Naive B cell (primary cell): ENCODE measurements around the gene EXOC2. TPM values are rescaled to one million over a fixed set of nuclear protein-coding genes. Genes with fewer than 3 reads are reported as not detected.

Experiments used
- ATAC-seq, 2 donors: fragments of 150-1000 bp; cut with Tn5 transposase; 2 replicates each; pipeline ENCODE4 v1.10.0; 2021; ENCODE audit warnings: low read depth in 2 of 2, mild to moderate bottlenecking in 2 of 2, moderate library complexity in 2 of 2
- DNase-seq: peaks from one replicate; pipeline ENCODE4 v3.0.0; 2022
- H3K27ac Mint-ChIP-seq, 6 donors: one replicate each; pipeline ENCODE4 v1.8.0; 2020 to 2022; ENCODE audit warnings: mild to moderate bottlenecking in 6 of 6, mixed read lengths in 6 of 6, moderate library complexity in 5 of 6, inconsistent platforms in 2 of 6
- H3K27me3 Mint-ChIP-seq, 3 donors: one replicate each; pipeline ENCODE4 v1.8.0; 2021 to 2022; ENCODE audit warnings: mixed read lengths in 3 of 3, mild to moderate bottlenecking in 1 of 3
- H3K36me3 Mint-ChIP-seq, 2 donors: one replicate each; pipeline ENCODE4 v1.8.0; 2020 to 2022; ENCODE audit warnings: mixed read lengths in 2 of 2, inconsistent platforms in 1 of 2, mild to moderate bottlenecking in 1 of 2
- H3K4me1 Mint-ChIP-seq, 3 donors: one replicate each; pipeline ENCODE4 v1.8.0; 2020 to 2022; ENCODE audit warnings: mixed read lengths in 3 of 3, inconsistent platforms in 1 of 3, mild to moderate bottlenecking in 1 of 3, moderate library complexity in 1 of 3
- H3K4me3 Mint-ChIP-seq, 8 donors: one replicate each; pipeline ENCODE4 v1.8.0; 2020 to 2022; ENCODE audit warnings: mild to moderate bottlenecking in 8 of 8, mixed read lengths in 8 of 8, moderate library complexity in 8 of 8, inconsistent platforms in 2 of 8
- H3K9me3 Mint-ChIP-seq, 7 donors: one replicate each; pipeline ENCODE4 v1.8.0; 2020 to 2022; ENCODE audit warnings: mixed read lengths in 7 of 7, mild to moderate bottlenecking in 5 of 7, inconsistent platforms in 2 of 7, moderate library complexity in 1 of 7
- polyA plus RNA-seq, 6 donors: library from polyadenylated mRNA; unstranded; fragments of 300-500 nt; fragmentation: Illumina TruSeq; gene quantifications; one replicate each; pipeline ENCODE4 v1.2.3, GENCODE V29; 2021; ENCODE audit warnings: low read depth in 6 of 6

The EXOC2 gene, protein sequence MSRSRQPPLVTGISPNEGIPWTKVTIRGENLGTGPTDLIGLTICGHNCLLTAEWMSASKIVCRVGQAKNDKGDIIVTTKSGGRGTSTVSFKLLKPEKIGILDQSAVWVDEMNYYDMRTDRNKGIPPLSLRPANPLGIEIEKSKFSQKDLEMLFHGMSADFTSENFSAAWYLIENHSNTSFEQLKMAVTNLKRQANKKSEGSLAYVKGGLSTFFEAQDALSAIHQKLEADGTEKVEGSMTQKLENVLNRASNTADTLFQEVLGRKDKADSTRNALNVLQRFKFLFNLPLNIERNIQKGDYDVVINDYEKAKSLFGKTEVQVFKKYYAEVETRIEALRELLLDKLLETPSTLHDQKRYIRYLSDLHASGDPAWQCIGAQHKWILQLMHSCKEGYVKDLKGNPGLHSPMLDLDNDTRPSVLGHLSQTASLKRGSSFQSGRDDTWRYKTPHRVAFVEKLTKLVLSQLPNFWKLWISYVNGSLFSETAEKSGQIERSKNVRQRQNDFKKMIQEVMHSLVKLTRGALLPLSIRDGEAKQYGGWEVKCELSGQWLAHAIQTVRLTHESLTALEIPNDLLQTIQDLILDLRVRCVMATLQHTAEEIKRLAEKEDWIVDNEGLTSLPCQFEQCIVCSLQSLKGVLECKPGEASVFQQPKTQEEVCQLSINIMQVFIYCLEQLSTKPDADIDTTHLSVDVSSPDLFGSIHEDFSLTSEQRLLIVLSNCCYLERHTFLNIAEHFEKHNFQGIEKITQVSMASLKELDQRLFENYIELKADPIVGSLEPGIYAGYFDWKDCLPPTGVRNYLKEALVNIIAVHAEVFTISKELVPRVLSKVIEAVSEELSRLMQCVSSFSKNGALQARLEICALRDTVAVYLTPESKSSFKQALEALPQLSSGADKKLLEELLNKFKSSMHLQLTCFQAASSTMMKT
- polyA plus RNA-seq = 10 to 100 TPM; 18.0 to 34.8 (median 28.6) TPM

DNA sequence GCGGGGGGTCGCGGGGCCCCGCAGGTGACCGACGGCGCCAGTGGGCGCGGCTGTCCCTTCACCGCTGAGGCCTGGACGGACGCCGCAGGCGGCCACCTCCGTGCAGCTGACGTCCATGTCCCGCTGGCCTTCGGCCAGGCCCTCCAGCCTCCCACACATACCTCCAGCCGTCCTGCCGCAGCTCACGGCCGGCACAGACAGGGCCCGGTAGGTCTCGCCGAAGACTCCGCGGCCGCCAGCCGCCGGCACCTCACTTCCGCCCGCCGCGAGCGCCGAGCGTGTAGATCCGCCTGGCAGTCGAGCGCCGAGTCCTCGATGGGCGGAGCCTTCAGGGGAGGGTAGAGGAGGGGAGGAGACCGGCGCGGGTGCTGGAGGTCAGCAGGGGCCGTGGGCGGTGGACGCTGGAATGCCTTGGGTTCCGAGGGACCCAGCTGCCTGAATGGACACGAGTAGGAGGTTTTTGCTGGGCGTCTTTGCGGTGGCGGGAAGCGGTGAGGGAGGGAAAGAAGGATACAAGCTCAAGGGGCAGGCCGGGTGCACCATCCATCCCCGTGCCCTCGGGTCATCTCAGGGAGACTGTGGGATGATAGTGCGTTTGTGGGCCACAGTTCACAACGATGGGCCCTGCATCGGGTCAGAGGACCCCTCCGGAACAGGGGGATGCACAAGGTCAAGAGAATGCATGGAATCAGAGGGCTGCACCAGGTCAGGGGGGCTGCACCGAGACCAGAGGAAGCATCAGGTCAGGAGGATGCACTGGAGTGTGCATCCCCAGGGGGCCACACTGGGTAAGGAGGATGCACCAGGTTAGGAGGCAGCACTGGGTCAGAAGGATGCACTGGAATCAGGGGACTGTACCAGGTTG is at the start of gene EXOC2:
Gene EXOC2 (minus strand): TSS at position 282 of the 865 bp plus-strand sequence. CDS start 55,321 bp downstream, outside the sequence.
- peaks cover 0 to 1% (median 0%) of the 10 kb centered on the region in 7 donors for H3K9me3 Mint-ChIP-seq
- ATAC-seq = peak; percentile 80 to 84
- H3K4me3 Mint-ChIP-seq = peak within 1 kb of the TSS; percentile 91 to 98 (median 94)
- no peaks in the 10 kb centered on the region for H3K36me3 Mint-ChIP-seq
- H3K4me1 Mint-ChIP-seq = peaks cover 19 to 32% (median 26%) of the 10 kb centered on the region in 3 donors
- DNase-seq = peak; percentile 82
- no peaks in the 10 kb centered on the region for H3K27me3 Mint-ChIP-seq
- peak within 1 kb of the TSS; percentile 77 to 97 (median 92) for H3K27ac Mint-ChIP-seq

GRCh38 chr6:741410-742339 is 48.7 kb upstream of the EXOC2 start:
- no peak for ATAC-seq
- H3K4me3 Mint-ChIP-seq = no peak overlapping the region
- H3K4me1 Mint-ChIP-seq = no peaks in the 10 kb centered on the region
- DNase-seq = no peak
- peaks cover 0 to 2% (median 0%) of the 10 kb centered on the region in 7 donors for H3K9me3 Mint-ChIP-seq
- H3K27ac Mint-ChIP-seq = peak overlapping the region in 1 of 6 donors; percentile 34
- H3K27me3 Mint-ChIP-seq = peaks cover 17 to 30% (median 26%) of the 10 kb centered on the region in 3 donors
- H3K36me3 Mint-ChIP-seq = no peaks in the 10 kb centered on the region

- Mint-ChIP-seq H3K4me1 (no peaks in the 10 kb centered on the region), H3K4me3 (no peak overlapping the region)
- no peak for ATAC-seq
Observed at GRCh38 chr6:736657-737446, 43.9 kb upstream of the EXOC2 start.

DNA sequence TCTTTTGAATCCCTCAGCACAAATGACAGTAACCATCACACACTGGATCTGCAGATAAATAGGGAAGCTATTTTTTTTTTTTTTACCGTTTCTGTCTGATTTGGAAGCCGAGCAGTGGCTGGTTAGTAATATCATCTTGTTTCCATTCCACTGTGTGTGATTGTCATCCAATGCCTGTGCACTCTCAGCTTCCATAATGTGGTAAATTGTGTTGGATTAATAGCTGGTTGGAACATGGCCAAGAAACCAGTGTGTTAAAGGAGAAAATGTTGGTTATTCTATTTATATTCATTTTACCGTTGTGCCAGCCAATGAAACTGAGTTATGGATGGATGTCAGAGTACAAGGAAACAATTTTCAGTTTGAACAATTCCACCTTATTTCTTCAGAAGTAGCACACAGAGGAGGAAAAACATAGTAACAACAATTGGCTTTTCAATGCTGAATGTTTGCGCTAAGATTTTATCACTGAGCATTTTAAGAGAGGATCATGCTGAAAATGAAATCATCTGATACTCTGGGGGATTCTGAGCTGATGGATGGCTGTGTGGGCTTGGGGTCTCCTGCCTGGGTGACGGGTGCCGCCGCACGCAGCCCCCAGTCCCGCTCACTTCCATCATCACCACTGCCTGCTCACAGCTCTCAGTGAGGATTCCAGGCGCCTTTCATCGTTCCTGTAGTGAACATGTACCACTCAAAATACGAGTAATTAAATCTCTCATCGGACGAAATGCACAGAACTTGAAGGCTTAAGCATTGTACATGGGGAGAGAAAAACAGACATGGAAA is 40.7 kb upstream of the EXOC2 start:
- Mint-ChIP-seq H3K27ac (no peak overlapping the region), H3K9me3 (peaks cover 0 to 2% (median 0%) of the 10 kb centered on the region in 7 donors), H3K36me3 (no peaks in the 10 kb centered on the region), H3K4me3 (no peak overlapping the region), H3K4me1 (no peaks in the 10 kb centered on the region), H3K27me3 (peaks cover 19 to 47% (median 34%) of the 10 kb centered on the region in 3 donors)
- ATAC-seq = no peak
- no peak for DNase-seq

More at GRCh38 chr6:736657-737446, 43.9 kb upstream of the EXOC2 start:
- Mint-ChIP-seq H3K36me3 (no peaks in the 10 kb centered on the region), H3K27ac (no peak overlapping the region), H3K27me3 (peaks cover 9 to 41% (median 18%) of the 10 kb centered on the region in 3 donors), H3K9me3 (peaks cover 0 to 2% (median 0%) of the 10 kb centered on the region in 7 donors)
- DNase-seq = no peak

DNA sequence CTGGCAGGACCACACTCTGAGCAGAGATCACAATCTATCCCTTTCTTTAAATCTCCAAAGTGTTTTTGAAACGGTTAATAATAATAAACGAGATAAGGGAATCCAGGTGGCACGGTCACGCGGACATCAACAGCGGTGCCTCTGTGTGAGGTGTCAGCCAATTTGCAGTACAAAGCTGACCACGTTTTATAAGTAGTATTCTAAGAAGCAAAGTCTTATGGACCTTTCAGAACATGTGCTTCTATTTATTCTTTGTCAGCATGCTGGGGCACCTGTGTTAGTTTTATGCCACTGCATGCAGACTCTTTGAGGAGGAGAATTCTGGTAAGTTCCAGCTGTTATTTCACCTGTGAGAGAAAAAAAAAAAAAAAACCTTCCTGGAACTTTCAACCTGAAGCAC is 39.0 kb upstream of the EXOC2 start:
- H3K9me3 Mint-ChIP-seq = peaks cover 0 to 2% (median 0%) of the 10 kb centered on the region in 7 donors

GRCh38 chr6:729606-730320 is 36.8 kb upstream of the EXOC2 start:
- no peak overlapping the region for H3K4me3 Mint-ChIP-seq
- no peaks in the 10 kb centered on the region for H3K4me1 Mint-ChIP-seq
- H3K27ac Mint-ChIP-seq = no peak overlapping the region
- DNase-seq = no peak
- peaks cover 31 to 54% (median 52%) of the 10 kb centered on the region in 3 donors for H3K27me3 Mint-ChIP-seq
- no peaks in the 10 kb centered on the region for H3K36me3 Mint-ChIP-seq
- no peak for ATAC-seq
- H3K9me3 Mint-ChIP-seq = peaks cover 0 to 2% (median 0%) of the 10 kb centered on the region in 7 donors

More for the DNA sequence above, 39.0 kb upstream of the EXOC2 start:
- no peaks in the 10 kb centered on the region for H3K36me3 Mint-ChIP-seq
- ATAC-seq (no peak), DNase-seq (no peak)
- H3K4me1 Mint-ChIP-seq = no peaks in the 10 kb centered on the region
- no peak overlapping the region for H3K4me3 Mint-ChIP-seq
- H3K27ac Mint-ChIP-seq = no peak overlapping the region
- peaks cover 17 to 52% (median 36%) of the 10 kb centered on the region in 3 donors for H3K27me3 Mint-ChIP-seq

GRCh38 chr6:727856-728255 is 34.9 kb upstream of the EXOC2 start:
- ATAC-seq (no peak), DNase-seq (no peak)
- no peak overlapping the region for H3K27ac Mint-ChIP-seq
- no peak overlapping the region for H3K4me3 Mint-ChIP-seq
- no peaks in the 10 kb centered on the region for H3K36me3 Mint-ChIP-seq
- H3K27me3 Mint-ChIP-seq = peaks cover 37 to 57% (median 42%) of the 10 kb centered on the region in 3 donors
- no peaks in the 10 kb centered on the region for H3K4me1 Mint-ChIP-seq
- H3K9me3 Mint-ChIP-seq = peaks cover 0 to 2% (median 0%) of the 10 kb centered on the region in 7 donors

DNA sequence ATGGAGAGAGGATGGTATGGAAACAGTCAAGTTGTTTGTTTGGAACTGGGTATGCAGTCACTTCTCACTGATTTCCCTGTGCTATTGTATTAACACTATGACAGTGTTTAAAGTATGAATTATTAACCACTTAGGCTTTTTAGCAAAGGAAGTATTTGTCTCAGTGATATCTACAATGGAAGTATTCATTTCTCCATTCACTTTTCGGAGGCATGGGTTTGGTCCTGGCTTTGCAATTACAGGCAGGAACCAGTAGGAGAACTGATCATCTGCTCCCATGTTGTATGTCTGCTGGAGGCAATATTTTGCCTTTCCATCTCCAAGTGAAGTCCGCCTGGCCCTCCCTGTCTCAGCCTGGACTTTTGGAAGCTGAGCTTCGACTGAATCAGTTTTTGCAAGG is 30.6 kb upstream of the EXOC2 start:
- H3K27me3 Mint-ChIP-seq = peaks cover 27 to 43% (median 27%) of the 10 kb centered on the region in 3 donors
- no peak overlapping the region for H3K27ac Mint-ChIP-seq
- ATAC-seq (no peak), DNase-seq (no peak)
- no peaks in the 10 kb centered on the region for H3K36me3 Mint-ChIP-seq
- no peak overlapping the region for H3K4me3 Mint-ChIP-seq
- peaks cover 0 to 2% (median 0%) of the 10 kb centered on the region in 3 donors for H3K4me1 Mint-ChIP-seq
- peaks cover 0 to 2% (median 0%) of the 10 kb centered on the region in 7 donors for H3K9me3 Mint-ChIP-seq

- Mint-ChIP-seq H3K36me3 (no peaks in the 10 kb centered on the region), H3K4me1 (peaks cover 0 to 2% (median 0%) of the 10 kb centered on the region in 3 donors), H3K9me3 (peaks cover 0 to 2% (median 0%) of the 10 kb centered on the region in 7 donors), H3K4me3 (no peak overlapping the region), H3K27me3 (peaks cover 23 to 49% (median 29%) of the 10 kb centered on the region in 3 donors), H3K27ac (no peak overlapping the region)
- ATAC-seq (no peak), DNase-seq (no peak)
Observed at GRCh38 chr6:722608-723007, 29.7 kb upstream of the EXOC2 start.

GRCh38 chr6:722077-722524 is 29.2 kb upstream of the EXOC2 start:
- Mint-ChIP-seq H3K36me3 (peaks cover 0 to 2% of the 10 kb centered on the region in 2 donors), H3K27me3 (peaks cover 21 to 49% (median 31%) of the 10 kb centered on the region in 3 donors), H3K27ac (no peak overlapping the region), H3K9me3 (peaks cover 0 to under 1% (median 0%) of the 10 kb centered on the region in 7 donors), H3K4me1 (peaks cover 0 to 2% (median 0%) of the 10 kb centered on the region in 3 donors), H3K4me3 (no peak overlapping the region)
- peak; percentile 69 to 74 for ATAC-seq
- peak; percentile 38 for DNase-seq
